Calu3 (cell line): ENCODE measurements around the gene PTPRE. TPM values are rescaled to one million over a fixed set of nuclear protein-coding genes. Genes with fewer than 3 reads are reported as not detected.
A peak's percentile ranks its signal among the peaks of the same experiment; 100 is the strongest.

Experiments
- BruUV-seq: library from RNA; stranded (reverse); fragments of 400-500 nt; replicated peaks from 2 replicates; lab custom pipeline; 2021; lab: Mats Ljungman, UMichigan
- CTCF ChIA-PET: fragments of 300-600 bp; sonication (Branson Sonifier 250); formaldehyde crosslinking; loops from one replicate; lab custom pipeline; 2022; ENCODE audit warnings: antibody characterized with exemption; lab: Charles Lee
- DNase-seq: peaks from one replicate; pipeline ENCODE4 v3.0.0; 2022
- H3K27ac Mint-ChIP-seq: one replicate; pipeline ENCODE4 v1.8.0; 2022; ENCODE audit warnings: mixed read lengths; ENCODE audit not compliant: unreplicated experiment
- H3K27me3 Mint-ChIP-seq: one replicate; pipeline ENCODE4 v1.8.0; 2022; ENCODE audit warnings: mixed read lengths; ENCODE audit not compliant: unreplicated experiment
- H3K36me3 Mint-ChIP-seq: one replicate; pipeline ENCODE4 v1.8.0; 2022; ENCODE audit warnings: mild to moderate bottlenecking, moderate library complexity, mixed read lengths; ENCODE audit not compliant: insufficient read depth, unreplicated experiment
- H3K4me1 Mint-ChIP-seq: one replicate; pipeline ENCODE4 v1.8.0; 2022; ENCODE audit warnings: mild to moderate bottlenecking, low read depth, mixed read lengths; ENCODE audit not compliant: unreplicated experiment
- H3K4me3 Mint-ChIP-seq: one replicate; pipeline ENCODE4 v1.8.0; 2022; ENCODE audit warnings: mild to moderate bottlenecking, low read depth, moderate library complexity, mixed read lengths; ENCODE audit not compliant: unreplicated experiment
- H3K9me3 Mint-ChIP-seq: one replicate; pipeline ENCODE4 v1.8.0; 2022; ENCODE audit warnings: low read depth, mixed read lengths; ENCODE audit not compliant: unreplicated experiment
- intact Hi-C: fragments of 100-400 bp; cut with micrococcal nuclease; formaldehyde crosslinking; loops from one replicate; pipeline ENCODE4 v1.10.0; 2022; ENCODE audit not compliant: unreplicated experiment
- total RNA-seq: library from RNA; stranded (reverse); gene quantifications from 2 replicates; pipeline ENCODE4 v1.2.3, GENCODE V29; 2022
- TF ChIP-seq, protein P1 (sequence below): fragments of 200-600 bp; IDR thresholded peaks from one replicate; pipeline ENCODE4 v1.8.0; 2022; ENCODE audit warnings: antibody characterized with exemption; ENCODE audit not compliant: unreplicated experiment

The PTPRE gene
- total RNA-seq, 1 experiment from 2014 or later = 7.6 TPM

DNA sequence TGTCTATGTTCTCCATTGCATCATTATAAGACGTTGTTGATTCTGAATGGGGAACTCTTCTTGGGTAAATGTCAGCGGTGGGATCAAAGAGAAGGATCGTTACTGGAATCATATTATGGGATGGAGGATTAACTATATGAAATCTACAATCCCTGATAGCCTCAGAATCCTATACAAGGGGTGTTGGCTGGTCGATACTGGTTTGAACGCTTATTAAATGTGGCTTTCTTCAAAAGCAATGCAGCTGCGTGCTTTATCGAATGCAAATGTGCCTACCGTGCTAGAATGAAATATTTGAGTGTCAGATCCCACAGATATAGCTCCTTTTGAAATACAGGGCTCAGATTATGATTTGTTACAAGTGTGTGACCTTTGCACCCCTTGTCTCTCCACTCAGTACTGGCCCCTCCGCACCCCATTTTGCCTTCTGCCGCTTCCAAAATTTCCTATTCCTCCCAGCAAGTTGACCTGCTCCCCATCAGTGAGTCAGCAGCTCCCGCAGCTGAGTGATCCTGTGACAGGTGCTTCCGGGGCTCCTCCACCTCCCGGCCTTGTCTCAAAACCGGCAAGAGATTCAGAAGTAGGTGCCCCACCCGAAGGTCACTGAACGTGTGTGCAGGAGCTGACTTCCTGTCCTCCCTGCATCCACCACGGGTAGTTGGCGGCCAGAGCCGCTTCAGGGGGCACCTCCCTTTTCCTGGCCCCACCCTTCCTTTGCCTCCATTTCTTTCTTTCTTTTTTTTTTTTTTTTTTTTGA, 76.6 kb downstream of the PTPRE start:
- TF ChIP-seq, protein P1, sequence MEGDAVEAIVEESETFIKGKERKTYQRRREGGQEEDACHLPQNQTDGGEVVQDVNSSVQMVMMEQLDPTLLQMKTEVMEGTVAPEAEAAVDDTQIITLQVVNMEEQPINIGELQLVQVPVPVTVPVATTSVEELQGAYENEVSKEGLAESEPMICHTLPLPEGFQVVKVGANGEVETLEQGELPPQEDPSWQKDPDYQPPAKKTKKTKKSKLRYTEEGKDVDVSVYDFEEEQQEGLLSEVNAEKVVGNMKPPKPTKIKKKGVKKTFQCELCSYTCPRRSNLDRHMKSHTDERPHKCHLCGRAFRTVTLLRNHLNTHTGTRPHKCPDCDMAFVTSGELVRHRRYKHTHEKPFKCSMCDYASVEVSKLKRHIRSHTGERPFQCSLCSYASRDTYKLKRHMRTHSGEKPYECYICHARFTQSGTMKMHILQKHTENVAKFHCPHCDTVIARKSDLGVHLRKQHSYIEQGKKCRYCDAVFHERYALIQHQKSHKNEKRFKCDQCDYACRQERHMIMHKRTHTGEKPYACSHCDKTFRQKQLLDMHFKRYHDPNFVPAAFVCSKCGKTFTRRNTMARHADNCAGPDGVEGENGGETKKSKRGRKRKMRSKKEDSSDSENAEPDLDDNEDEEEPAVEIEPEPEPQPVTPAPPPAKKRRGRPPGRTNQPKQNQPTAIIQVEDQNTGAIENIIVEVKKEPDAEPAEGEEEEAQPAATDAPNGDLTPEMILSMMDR = no peak
- Mint-ChIP-seq H3K27me3 (no peaks in the 10 kb centered on the region), H3K36me3 (peaks cover 5% of the 10 kb centered on the region), H3K27ac (peak overlapping the region; percentile 73), H3K4me3 (peak overlapping the region; percentile 46), H3K4me1 (peaks cover 24% of the 10 kb centered on the region), H3K9me3 (no peaks in the 10 kb centered on the region)
- peak; percentile 52 for DNase-seq
- CTCF ChIA-PET = no interaction called here
- intact Hi-C loops = loop anchor here (1.0 kb wide), 1 partner anchor 69 kb away; no protein-coding TSS in a partner anchor
- BruUV-seq = no TSS peak

DNA sequence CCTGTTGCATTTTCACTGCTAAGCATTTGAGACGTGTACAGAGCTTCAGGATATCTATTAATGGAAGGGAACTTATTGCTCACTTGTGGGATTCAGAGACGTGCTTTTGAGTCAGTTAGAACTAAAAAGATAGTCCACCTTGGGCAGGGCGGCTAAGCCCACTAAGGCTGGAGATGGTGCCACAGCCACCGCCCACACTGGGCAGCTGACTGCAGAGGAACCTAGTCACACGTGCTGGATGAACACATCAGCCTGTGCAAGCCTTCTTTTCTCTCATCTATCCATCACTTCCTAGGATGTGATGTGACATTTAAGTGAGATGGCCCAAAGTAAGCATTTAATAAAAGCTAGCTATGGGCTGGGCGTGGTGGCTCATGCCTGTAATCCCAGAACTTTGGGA, 78.0 kb downstream of the PTPRE start:
- TF ChIP-seq, protein P1 = no peak
- no TSS peak for BruUV-seq
- no peaks in the 10 kb centered on the region for H3K9me3 Mint-ChIP-seq
- H3K36me3 Mint-ChIP-seq = peaks cover 5% of the 10 kb centered on the region
- CTCF ChIA-PET = no interaction called here
- no peaks in the 10 kb centered on the region for H3K27me3 Mint-ChIP-seq
- no peak overlapping the region for H3K27ac Mint-ChIP-seq
- H3K4me3 Mint-ChIP-seq = no peak overlapping the region
- intact Hi-C loops = loop anchor here (5.0 kb wide), 1 partner anchor 247 kb away; no protein-coding TSS in a partner anchor
- H3K4me1 Mint-ChIP-seq = peaks cover 32% of the 10 kb centered on the region
- DNase-seq = no peak

DNA sequence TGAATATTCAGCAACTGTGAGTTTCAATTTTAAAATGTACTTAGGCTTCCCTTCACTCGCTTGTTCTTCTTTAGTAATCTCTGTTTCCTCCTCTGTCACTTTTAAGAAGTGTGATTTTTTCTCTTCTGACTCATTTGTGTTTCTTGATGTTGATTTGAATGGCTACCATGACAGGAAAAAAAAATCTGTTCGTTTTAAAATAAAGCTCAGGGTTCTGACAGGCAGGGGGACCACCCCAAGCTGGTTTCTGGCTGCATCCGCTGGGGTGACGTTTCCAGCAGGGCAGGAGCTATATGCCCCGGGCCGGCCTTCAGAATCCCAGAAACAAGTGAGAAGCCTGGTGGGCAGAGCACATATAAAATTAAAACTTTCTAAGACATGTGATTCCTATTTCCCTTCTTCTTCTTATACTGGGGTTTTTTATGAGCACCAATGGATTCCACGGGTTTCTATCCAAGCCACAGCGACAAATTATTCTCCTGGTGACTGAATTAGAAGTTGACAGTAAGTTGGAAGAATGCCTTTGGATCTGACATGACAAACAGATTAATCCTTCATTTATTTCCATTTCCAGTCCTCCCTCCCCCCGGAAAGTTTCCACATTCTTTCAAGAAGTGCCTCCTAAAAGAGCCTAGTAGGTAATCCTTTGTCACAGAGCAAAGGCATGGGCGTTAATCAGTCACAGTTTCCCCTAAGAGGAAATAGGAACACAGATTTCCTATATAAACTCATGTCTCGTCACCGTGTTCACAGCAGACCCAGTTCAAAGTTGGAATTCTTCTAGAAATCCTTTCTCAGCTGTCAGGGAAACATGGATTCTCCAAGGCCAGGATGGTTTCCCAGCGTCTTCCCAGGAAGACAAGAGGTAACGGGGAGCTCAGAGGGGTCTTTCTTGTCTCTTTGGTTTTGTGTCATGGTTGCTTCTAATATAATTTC, 79.9 kb downstream of the PTPRE start:
- no peak for DNase-seq
- Mint-ChIP-seq H3K27ac (no peak overlapping the region), H3K4me3 (no peak overlapping the region), H3K9me3 (no peaks in the 10 kb centered on the region), H3K4me1 (peaks cover 44% of the 10 kb centered on the region), H3K36me3 (peaks cover 5% of the 10 kb centered on the region), H3K27me3 (no peaks in the 10 kb centered on the region)
- TF ChIP-seq, protein P1 = no peak
- intact Hi-C loops = loop anchor here (5.0 kb wide), 1 partner anchor 246 kb away; no protein-coding TSS in a partner anchor
- BruUV-seq = no TSS peak
- CTCF ChIA-PET = no interaction called here
